Immature natural killer cell (primary cell): ENCODE data around the gene KRT25. TPM values are rescaled to one million over a fixed set of nuclear protein-coding genes. Genes with fewer than 3 reads are reported as not detected.

ENCODE experiments used
- DNase-seq, 3 donors: peaks; one replicate each; pipeline ENCODE4 v3.0.0; 2022; ENCODE audit warnings: mixed read lengths in 1 of 3
- H3K27ac Mint-ChIP-seq, 6 donors: one replicate each; pipeline ENCODE4 v1.8.0; 2020; ENCODE audit warnings: mixed read lengths in 6 of 6, mild to moderate bottlenecking in 5 of 6, inconsistent platforms in 4 of 6, moderate library complexity in 3 of 6
- H3K27me3 Mint-ChIP-seq, 3 donors: one replicate each; pipeline ENCODE4 v1.8.0; 2020 to 2021; ENCODE audit warnings: low read depth in 3 of 3, mild to moderate bottlenecking in 3 of 3, mixed read lengths in 3 of 3, moderate library complexity in 3 of 3, inconsistent platforms in 1 of 3
- H3K36me3 Mint-ChIP-seq, 3 donors: one replicate each; pipeline ENCODE4 v1.8.0; 2020; ENCODE audit warnings: mixed read lengths in 3 of 3, inconsistent platforms in 2 of 3, mild to moderate bottlenecking in 2 of 3
- H3K4me1 Mint-ChIP-seq, 2 donors: one replicate each; pipeline ENCODE4 v1.8.0; 2020; ENCODE audit warnings: inconsistent platforms in 2 of 2, mild to moderate bottlenecking in 2 of 2, mixed read lengths in 2 of 2, moderate library complexity in 1 of 2
- H3K4me3 Mint-ChIP-seq, 5 donors: one replicate each; pipeline ENCODE4 v1.8.0; 2020; ENCODE audit warnings: mild to moderate bottlenecking in 5 of 5, mixed read lengths in 5 of 5, inconsistent platforms in 3 of 5, moderate library complexity in 3 of 5
- H3K9me3 Mint-ChIP-seq, 6 donors: one replicate each; pipeline ENCODE4 v1.8.0; 2020; ENCODE audit warnings: mild to moderate bottlenecking in 6 of 6, mixed read lengths in 6 of 6, inconsistent platforms in 4 of 6, moderate library complexity in 3 of 6
- polyA plus RNA-seq, 3 donors: library from polyadenylated mRNA; unstranded; fragments of 300-500 nt; fragmentation: Illumina TruSeq; gene quantifications; one replicate each; pipeline ENCODE4 v1.2.3, GENCODE V29; 2021

KRT25 gene
- polyA plus RNA-seq, 3 donors from 2014 or later: not detected

DNA sequence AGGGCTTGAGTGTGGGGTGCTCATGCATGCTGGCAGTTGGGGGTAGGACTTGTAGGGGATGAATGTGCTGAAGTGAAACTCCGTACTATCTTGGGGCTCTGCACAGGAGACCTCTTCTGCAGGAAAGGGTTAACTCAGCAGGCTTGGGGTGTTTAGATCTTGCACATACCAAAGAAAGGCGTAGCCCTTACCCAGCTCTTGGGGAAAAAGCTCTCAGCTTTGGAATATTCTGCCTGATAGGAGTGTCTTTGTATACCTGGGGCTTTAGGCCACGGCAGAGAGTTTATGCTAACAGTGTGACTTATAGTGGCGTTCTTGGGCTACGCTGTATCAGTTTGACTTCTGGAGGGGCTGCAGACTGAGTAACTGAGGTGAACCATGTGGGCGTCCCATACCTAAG lies 21.1 kb downstream of the KRT25 start:
- peaks cover 4 to 25% (median 8%) of the 10 kb centered on the region in 3 donors for H3K27me3 Mint-ChIP-seq

DNA sequence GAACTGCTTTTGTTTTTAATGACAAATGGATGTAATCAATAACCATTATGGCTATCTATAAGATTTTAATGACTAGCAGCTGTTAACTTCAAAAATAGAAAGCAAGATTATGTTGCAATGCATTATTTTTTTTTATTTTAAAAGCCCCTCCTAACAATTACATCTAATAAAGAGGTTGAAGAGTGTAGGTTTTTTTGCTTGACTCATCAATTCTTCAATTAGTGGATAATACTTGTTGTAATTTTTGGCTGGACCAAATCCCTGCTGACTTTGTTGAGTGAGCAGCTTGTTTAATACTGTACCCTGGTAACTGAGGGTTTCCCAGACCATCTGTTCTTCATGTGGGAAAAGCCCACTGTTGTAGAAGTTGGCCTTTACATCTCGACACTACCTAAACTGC lies 24.2 kb downstream of the KRT25 start:
- no peaks in the 10 kb centered on the region for H3K9me3 Mint-ChIP-seq
- no peak overlapping the region for H3K4me3 Mint-ChIP-seq
- peaks cover 5 to 15% (median 7%) of the 10 kb centered on the region in 3 donors for H3K27me3 Mint-ChIP-seq
- DNase-seq: no peak
- no peak overlapping the region for H3K27ac Mint-ChIP-seq
- peaks cover 0 to 5% (median 0%) of the 10 kb centered on the region in 3 donors for H3K36me3 Mint-ChIP-seq
- no peaks in the 10 kb centered on the region for H3K4me1 Mint-ChIP-seq

More for the DNA sequence above, 21.1 kb downstream of the KRT25 start:
- H3K27ac Mint-ChIP-seq: no peak overlapping the region
- no peaks in the 10 kb centered on the region for H3K4me1 Mint-ChIP-seq
- no peak for DNase-seq
- no peak overlapping the region for H3K4me3 Mint-ChIP-seq
- H3K36me3 Mint-ChIP-seq: peaks cover 0 to 5% (median 0%) of the 10 kb centered on the region in 3 donors
- H3K9me3 Mint-ChIP-seq: no peaks in the 10 kb centered on the region

DNA sequence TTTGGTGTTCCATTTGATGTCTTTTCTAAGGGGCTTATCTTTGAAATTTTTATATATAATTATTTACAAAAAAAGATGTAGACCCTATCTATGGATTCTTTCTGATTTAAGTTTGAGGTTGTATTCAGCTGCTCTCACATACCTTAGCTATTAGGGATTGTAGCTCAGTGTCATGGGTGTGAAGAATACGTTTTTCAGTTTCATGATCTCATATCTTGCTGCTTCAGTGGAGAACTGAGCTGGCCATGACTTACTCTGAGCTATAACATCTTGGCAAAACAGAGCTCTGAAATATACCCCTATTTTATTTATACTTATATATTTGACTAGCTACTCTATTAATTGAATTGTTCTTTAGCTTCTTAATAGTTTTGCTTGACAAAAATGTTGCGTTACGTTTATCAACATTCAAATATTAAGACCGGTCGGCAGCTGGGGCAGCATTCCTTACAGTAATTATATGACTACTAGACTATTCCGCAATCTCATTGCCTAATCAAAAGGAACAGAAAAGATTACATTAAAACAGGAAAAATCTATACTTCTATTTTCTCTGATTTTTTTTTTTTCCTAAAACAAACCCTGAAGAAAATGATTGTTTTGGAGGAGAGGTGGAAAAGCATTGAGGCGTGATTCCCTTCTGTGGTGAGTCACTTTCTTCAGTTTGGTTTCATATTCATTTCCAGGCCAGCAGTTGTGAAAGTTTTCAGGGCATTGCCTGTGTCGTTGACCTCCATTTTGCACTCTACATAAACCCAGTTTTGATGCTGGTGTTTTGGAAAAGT lies 27.5 kb downstream of the KRT25 start:
- Mint-ChIP-seq H3K4me1 (no peaks in the 10 kb centered on the region), H3K27ac (no peak overlapping the region), H3K4me3 (no peak overlapping the region), H3K36me3 (peaks cover 0 to 5% (median 0%) of the 10 kb centered on the region in 3 donors), H3K27me3 (peaks cover 5 to 10% (median 9%) of the 10 kb centered on the region in 3 donors), H3K9me3 (no peaks in the 10 kb centered on the region)
- no peak for DNase-seq

DNA sequence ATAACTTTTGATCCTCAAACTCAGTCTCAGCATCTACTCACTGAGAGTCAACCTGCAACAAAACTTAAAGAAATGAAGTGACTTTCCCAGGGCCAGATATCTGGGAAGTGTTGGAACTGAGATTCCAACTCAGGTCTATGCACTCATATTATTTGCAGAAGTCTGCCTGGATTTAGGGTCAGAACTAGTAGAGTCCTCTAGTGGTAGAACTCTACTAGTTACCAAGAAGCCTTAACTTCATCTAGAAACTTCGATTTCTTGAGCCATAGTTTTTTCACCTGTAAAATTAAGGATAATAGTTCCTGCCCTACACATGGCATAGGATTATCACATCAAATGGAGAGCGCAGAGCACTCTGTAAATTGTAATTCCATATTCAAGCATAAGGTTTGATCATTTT lies 28.2 kb downstream of the KRT25 start:
- no peaks in the 10 kb centered on the region for H3K4me1 Mint-ChIP-seq
- H3K36me3 Mint-ChIP-seq: peaks cover 0 to 5% (median 0%) of the 10 kb centered on the region in 3 donors
- H3K27ac Mint-ChIP-seq: no peak overlapping the region
- peak in 1 of 3 donors; percentile 3 for DNase-seq
- H3K27me3 Mint-ChIP-seq: peaks cover 5 to 9% (median 9%) of the 10 kb centered on the region in 3 donors
- H3K4me3 Mint-ChIP-seq: no peak overlapping the region
- no peaks in the 10 kb centered on the region for H3K9me3 Mint-ChIP-seq

DNA sequence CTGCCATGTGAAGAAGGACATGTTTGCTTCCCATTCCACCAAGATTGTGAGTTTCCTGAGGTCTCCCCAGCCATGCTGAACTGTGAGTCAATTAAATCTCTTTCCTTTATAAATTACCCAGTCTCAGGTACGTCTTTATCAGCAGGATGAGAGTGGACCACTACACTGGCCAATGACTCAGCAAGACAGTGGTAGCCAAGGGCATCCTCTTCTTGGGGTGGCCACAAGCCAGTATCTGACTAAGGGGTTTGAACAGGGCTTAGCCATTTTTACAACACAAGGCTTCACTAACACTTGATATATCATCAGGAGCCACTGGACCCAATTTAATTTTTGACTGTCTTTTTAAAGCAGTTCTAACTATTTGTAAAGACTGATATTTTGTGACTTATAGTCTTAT lies 30.5 kb downstream of the KRT25 start:
- Mint-ChIP-seq H3K4me3 (no peak overlapping the region), H3K27me3 (peaks cover 3 to 6% (median 5%) of the 10 kb centered on the region in 3 donors), H3K9me3 (no peaks in the 10 kb centered on the region), H3K27ac (no peak overlapping the region), H3K4me1 (no peaks in the 10 kb centered on the region), H3K36me3 (no peaks in the 10 kb centered on the region)
- no peak for DNase-seq

DNA sequence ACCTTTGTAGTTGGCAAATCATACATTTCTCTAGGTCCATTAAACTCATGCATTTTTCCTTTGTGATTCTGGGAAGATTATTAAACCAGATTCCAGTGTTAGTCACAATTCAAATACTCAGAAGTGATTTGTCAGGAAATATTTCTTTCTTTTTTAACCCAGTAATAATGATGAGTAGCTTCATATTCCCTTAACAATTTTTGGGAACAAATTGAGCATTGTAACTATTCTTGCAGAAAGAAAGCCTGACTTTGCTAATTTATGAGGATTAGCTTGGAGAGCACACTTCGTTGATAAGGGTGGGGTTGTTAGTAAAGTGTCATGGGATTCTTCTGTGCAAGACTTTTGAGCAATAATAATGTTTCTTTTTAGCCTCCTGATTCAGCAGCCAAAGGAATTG lies 32.9 kb downstream of the KRT25 start:
- H3K4me1 Mint-ChIP-seq: no peaks in the 10 kb centered on the region
- H3K9me3 Mint-ChIP-seq: no peaks in the 10 kb centered on the region
- H3K4me3 Mint-ChIP-seq: no peak overlapping the region
- H3K36me3 Mint-ChIP-seq: no peaks in the 10 kb centered on the region
- no peak for DNase-seq
- H3K27ac Mint-ChIP-seq: no peak overlapping the region
- H3K27me3 Mint-ChIP-seq: peaks cover 0 to 6% (median 5%) of the 10 kb centered on the region in 3 donors

DNA sequence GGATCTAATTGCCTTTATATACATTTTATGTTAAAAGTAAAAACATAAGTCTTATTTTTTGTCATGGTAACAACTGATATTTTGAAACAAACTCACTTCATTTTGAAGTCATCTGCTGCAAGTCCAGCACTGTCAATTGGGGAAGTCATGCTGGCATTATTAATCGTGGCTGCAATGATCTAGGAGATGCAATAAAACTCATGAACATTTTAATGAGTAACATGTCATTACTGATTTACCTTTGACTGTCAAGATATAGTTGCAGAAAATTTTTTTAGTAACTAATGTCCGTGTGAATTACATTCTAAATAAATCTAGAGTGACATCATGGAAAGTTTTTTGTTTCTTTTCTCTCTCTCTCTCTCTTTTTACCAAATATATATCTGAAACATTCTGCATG lies 34.2 kb downstream of the KRT25 start:
- Mint-ChIP-seq H3K27me3 (peaks cover 3 to 9% (median 8%) of the 10 kb centered on the region in 3 donors), H3K4me3 (no peak overlapping the region), H3K27ac (no peak overlapping the region), H3K36me3 (no peaks in the 10 kb centered on the region), H3K9me3 (no peaks in the 10 kb centered on the region), H3K4me1 (no peaks in the 10 kb centered on the region)
- DNase-seq: no peak

DNA sequence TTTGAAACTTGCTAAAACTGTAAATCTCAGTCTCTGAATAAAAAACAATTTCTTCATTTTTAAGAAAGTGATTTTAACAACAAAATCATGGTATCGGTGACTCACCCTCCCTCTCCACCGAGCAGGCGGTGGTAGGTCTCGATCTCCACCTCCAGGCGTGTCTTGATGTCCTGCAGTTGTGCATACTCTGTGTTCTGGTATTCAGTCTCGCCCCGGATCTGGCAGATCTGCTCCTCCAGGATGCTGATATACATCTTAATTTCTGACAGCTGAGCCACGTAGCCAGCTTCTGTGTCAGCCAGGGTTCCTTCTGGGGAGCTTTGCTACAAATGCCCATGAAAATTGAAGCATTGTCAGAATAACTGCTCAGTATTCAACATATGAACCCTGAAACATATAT lies 36.2 kb downstream of the KRT25 start:
- no peak overlapping the region for H3K27ac Mint-ChIP-seq
- no peak overlapping the region for H3K4me3 Mint-ChIP-seq
- H3K9me3 Mint-ChIP-seq: no peaks in the 10 kb centered on the region
- peaks cover 3 to 9% (median 9%) of the 10 kb centered on the region in 3 donors for H3K27me3 Mint-ChIP-seq
- H3K4me1 Mint-ChIP-seq: no peaks in the 10 kb centered on the region
- no peaks in the 10 kb centered on the region for H3K36me3 Mint-ChIP-seq
- DNase-seq: no peak

DNA sequence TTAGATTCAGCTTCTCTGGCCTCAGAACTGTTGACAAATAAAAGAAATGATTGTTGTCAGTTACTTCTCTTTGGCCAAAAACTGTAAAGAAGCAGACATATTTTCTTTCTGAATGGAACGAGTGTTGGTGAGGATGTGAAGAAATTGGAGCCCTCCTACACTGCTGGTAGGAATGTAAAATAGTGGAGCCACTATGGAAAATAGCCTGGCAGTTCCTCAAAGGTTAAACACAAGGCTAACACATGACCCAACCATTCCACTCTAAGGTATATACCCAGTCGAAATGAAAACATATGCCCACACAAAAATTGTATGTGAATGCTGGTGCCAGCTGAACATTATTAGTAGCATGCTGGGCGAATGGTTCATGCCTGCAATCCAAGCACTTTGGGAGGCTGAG lies 37.4 kb downstream of the KRT25 start:
- Mint-ChIP-seq H3K36me3 (no peaks in the 10 kb centered on the region), H3K27me3 (peaks cover 3 to 9% (median 4%) of the 10 kb centered on the region in 3 donors), H3K4me3 (no peak overlapping the region), H3K4me1 (no peaks in the 10 kb centered on the region), H3K27ac (no peak overlapping the region), H3K9me3 (no peaks in the 10 kb centered on the region)
- DNase-seq: no peak

DNA sequence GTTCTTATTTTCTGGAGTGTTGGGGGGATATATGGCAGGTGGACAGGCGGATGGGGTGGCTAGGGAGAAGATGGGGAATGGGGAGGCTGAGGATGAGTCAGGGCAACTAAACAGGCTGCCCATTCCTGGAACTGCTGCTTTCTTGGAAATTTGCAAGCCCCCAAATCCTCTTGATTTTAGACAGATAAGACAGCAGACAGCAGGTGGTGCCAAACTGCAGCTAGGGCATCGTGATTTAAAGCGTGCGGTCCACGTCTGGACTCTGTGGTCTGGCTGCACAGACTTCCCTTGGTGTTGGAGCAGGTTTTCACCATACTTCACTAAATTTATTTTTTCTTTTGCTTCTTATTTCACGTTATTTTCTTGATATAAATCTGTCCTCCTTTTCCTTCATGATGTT lies 40.7 kb downstream of the KRT25 start:
- DNase-seq: no peak
- Mint-ChIP-seq H3K27me3 (peaks cover 3 to 4% (median 4%) of the 10 kb centered on the region in 3 donors), H3K27ac (no peak overlapping the region), H3K36me3 (no peaks in the 10 kb centered on the region), H3K4me3 (no peak overlapping the region), H3K4me1 (no peaks in the 10 kb centered on the region), H3K9me3 (no peaks in the 10 kb centered on the region)

DNA sequence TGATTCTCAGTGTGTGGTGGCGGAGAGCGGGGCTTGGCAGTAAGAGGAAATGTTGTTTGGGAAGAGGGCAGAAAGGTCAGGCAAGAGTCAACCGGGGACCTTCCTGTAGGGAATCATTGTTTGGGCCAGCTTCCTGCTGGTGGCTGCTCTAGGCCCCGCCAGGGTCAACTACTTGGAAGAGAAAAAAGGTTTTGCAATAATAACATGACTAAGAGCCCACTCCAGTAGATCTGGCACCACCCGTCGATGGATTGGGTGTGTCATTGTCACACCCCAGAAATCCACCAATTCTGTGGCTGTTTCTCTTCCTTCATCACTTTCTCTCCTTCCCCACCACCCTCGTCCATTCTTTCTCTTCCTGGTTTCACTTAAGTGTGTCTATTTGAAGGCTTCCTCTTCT lies 47.4 kb downstream of the KRT25 start:
- DNase-seq: no peak
- H3K27ac Mint-ChIP-seq: no peak overlapping the region
- H3K4me3 Mint-ChIP-seq: no peak overlapping the region
- no peaks in the 10 kb centered on the region for H3K9me3 Mint-ChIP-seq
- peaks cover 1 to 16% (median 9%) of the 10 kb centered on the region in 3 donors for H3K27me3 Mint-ChIP-seq
- H3K4me1 Mint-ChIP-seq: no peaks in the 10 kb centered on the region
- no peaks in the 10 kb centered on the region for H3K36me3 Mint-ChIP-seq

DNA sequence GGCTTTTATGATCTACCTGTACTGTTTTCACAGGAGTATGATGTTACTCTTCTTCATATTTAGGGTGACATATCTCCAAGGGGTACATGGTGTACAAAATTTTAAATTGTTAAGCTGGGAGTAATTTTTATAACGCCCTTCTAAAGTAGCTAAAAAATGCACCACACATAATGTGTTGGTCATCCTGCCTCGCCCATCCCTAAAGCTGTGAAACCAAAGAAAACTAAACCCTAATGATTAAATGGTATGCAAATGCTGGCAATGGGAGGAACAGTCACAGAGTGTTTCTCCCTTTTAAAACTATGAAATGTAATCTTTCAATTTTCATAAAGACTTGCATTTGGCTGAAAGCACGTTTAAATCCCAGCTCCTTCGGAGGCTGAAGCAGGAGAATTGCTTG lies 49.5 kb downstream of the KRT25 start:
- no peaks in the 10 kb centered on the region for H3K9me3 Mint-ChIP-seq
- no peak overlapping the region for H3K4me3 Mint-ChIP-seq
- H3K36me3 Mint-ChIP-seq: no peaks in the 10 kb centered on the region
- no peak for DNase-seq
- H3K27ac Mint-ChIP-seq: no peak overlapping the region
- no peaks in the 10 kb centered on the region for H3K4me1 Mint-ChIP-seq
- peaks cover 4 to 16% (median 12%) of the 10 kb centered on the region in 3 donors for H3K27me3 Mint-ChIP-seq

DNA sequence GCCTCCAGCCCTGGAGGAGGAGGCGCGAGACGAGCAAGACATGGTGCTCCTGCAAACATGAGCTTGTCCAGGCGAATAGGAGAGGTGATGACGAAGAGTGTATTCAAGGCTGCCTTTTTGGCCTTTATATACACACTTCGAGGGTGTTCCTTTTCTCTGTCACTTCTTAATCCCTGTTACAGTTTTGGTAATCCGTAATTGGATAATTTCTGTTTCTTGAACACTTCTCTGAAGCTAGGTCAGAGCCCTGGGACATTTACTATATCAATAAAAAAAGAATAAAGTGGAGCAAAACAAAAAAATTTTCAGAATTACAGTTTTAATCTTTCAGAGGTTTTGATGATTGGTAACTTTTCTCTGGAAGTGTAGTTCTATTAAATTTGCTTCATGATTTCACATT lies 51.5 kb downstream of the KRT25 start, which contains the start of gene KRT24:
Gene KRT24 (minus strand): TSS at position 101 of the 400 bp plus-strand sequence. CDS start 59 bp downstream, at position 42.
- no peak within 1 kb of the TSS for H3K27ac Mint-ChIP-seq
- peaks cover 4 to 21% (median 12%) of the 10 kb centered on the region in 3 donors for H3K27me3 Mint-ChIP-seq
- no peaks in the 10 kb centered on the region for H3K36me3 Mint-ChIP-seq
- H3K4me1 Mint-ChIP-seq: no peaks in the 10 kb centered on the region
- no peak within 1 kb of the TSS for H3K4me3 Mint-ChIP-seq
- no peak for DNase-seq
- H3K9me3 Mint-ChIP-seq: no peaks in the 10 kb centered on the region

DNA sequence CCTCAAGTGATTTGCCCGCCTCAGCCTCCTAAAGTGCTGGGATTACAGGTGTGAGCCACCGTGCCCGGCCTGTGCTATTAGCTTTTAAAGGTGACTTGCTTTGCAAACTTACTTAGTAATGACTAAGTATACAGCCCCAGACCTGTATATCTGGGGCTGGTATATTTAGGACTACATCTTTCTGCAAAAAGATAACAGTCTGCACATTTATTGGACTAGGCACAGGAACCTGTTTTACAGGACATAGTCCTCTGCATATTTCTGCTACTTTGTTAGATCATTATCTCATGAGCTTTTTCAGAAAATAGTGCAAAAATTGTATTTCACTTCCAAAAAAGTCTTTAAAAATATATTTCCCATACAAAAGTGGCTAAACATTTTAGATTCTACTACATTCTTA lies 52.9 kb downstream of the KRT25 start:
- no peak for DNase-seq
- no peaks in the 10 kb centered on the region for H3K9me3 Mint-ChIP-seq
- H3K27me3 Mint-ChIP-seq: peaks cover 6 to 15% (median 12%) of the 10 kb centered on the region in 3 donors
- H3K36me3 Mint-ChIP-seq: no peaks in the 10 kb centered on the region
- H3K27ac Mint-ChIP-seq: no peak overlapping the region
- H3K4me1 Mint-ChIP-seq: no peaks in the 10 kb centered on the region
- H3K4me3 Mint-ChIP-seq: no peak overlapping the region

DNA sequence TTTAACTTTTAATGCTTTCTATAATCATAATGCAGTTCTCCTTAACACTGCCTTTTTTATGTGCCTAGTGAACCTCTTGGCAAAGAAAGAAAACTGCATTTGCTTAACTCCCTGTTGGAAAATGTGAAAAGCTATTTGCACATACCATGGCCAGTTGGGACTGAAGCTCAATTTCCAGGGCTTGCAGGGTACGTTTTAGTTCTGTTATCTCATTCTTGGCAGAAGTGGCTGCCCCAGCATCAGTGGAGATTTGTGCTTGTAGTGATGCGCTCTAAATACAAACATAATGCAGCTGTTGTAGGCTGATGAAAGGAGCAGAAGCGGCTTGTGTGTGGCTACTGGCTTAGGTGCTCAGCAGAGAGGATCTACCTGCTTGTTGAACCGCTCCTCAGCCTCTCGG lies 55.3 kb downstream of the KRT25 start:
- Mint-ChIP-seq H3K36me3 (no peaks in the 10 kb centered on the region), H3K27ac (no peak overlapping the region), H3K9me3 (no peaks in the 10 kb centered on the region), H3K27me3 (peaks cover 8 to 16% (median 9%) of the 10 kb centered on the region in 3 donors), H3K4me1 (no peaks in the 10 kb centered on the region), H3K4me3 (no peak overlapping the region)
- DNase-seq: no peak
